CD4-positive, alpha-beta T cell treated with Interferon gamma for 1 hour (primary cell): Measurements from ENCODE around the gene SH2B2.
"Not testable (repeated sequence)": the region's sequence is repeated elsewhere in the genome, so short reads cannot be mapped to it uniquely, and the experiment has no call there.

Experiments
- DNase-seq: peaks from one replicate; pipeline ENCODE4 v3.0.0-alpha.2; 2020

SH2B2 gene

DNA sequence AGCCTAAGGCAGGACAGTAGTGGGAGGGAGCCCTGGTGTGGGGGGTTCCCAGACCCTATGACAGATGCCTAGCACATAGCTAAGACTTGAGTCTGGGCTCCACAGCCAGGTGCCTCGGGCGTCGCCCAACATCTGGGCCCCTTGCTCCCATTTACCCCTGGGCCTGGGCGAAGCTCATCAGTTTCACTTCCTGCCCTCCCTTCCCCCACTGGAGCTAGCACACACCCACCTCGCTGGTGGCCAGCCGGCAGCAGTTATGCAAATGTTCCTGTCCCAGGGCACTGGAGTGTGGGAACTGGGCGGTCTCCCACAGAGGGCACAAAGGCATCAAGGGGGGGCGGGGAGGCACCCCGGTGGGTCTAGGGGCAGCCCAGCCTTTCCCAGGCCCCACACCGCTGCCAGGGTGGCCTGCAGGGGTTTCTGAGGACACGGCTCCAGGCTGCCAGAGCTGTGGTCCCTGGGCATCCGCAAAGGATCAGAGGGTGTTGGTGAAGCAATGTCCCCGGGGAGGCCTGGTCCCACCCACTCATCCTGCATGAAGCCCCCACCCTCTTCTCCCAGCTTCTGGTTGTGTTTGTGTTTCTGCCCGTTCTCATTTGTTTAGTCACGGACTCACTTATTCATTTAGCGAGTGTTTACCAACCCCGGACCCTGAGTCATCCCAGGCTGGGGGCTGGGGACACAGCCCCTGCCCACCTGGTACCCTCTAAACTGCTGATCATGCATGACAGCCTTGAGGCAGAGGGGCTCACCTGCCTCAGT, 20.4 kb downstream of the SH2B2 start:
- peak; percentile 84 for DNase-seq

DNA sequence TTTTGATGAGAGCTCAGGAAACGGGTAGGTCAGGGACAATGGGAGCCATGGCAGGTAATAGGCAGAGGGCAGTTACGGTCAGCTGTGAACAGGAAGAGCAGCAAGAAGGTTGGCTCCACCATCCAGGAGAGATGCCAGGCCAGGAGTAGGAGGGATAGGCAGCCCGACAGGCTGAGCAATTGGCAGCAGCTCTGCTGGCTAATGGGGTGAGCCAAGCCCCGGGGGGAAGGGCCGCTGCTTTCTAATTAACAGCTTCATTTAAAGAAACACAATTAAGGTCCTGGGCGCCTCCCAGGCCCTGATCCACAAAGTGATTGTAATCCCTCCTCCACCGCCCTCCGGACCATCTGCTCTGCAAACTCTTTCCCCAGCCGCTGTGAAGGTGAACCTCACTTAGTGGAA, 23.7 kb downstream of the SH2B2 start:
- no peak for DNase-seq

DNA sequence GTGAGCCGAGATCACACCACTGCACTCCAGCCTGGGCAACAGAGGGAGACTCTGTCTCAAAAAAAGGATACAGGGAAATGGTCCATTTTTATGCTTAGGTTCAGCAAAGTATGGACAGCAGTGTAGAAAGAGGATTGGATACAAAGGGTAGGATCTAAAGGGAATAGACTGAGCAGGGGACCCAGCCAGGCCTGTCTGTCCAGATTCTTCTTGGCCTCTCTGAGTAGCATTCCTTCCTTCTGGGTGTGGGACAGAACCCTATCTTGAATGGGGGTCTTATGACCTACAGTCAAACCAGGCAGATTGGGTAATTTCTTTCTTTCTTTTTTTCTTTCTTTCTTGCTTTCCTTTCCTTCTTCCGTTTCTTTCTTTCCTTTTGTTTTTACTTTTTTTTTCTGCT, 25.6 kb downstream of the SH2B2 start:
- DNase-seq = no peak

DNA sequence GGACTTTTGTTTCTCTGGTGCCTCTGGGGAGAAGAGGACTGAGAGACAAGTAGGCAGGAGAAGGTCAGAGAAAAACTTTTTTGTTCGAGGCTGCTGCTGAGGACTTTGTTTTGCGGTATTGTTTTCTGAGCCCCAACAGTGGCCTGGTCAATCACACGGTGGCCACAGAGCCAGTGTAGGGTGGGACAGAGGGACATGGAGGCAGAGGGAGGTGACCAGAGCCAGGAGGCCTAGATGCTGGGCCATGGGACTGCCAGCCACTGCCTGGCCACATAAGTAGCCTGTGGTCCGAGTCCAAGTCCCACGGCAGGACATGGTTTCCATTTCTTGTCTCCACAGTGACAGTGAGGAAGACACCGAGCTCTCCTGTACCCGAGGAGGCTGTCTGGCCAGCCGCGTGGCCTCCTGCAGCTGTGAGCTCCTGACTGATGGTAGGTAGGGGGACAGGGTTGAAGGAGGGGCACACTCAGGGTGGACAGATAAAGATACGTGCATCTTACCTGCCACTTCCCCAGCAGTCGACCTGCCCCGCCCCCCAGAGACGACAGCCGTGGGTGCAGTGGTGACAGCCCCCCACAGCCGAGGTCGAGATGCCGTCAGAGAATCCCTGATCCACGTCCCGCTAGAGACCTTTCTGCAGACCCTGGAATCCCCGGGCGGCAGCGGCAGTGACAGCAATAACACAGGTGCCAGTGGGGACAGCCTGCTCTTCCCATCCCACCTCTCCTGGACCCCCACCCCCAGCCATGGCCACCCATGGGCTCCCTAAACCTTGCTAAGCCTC, 27.5 kb downstream of the SH2B2 start:
- DNase-seq = no peak

DNA sequence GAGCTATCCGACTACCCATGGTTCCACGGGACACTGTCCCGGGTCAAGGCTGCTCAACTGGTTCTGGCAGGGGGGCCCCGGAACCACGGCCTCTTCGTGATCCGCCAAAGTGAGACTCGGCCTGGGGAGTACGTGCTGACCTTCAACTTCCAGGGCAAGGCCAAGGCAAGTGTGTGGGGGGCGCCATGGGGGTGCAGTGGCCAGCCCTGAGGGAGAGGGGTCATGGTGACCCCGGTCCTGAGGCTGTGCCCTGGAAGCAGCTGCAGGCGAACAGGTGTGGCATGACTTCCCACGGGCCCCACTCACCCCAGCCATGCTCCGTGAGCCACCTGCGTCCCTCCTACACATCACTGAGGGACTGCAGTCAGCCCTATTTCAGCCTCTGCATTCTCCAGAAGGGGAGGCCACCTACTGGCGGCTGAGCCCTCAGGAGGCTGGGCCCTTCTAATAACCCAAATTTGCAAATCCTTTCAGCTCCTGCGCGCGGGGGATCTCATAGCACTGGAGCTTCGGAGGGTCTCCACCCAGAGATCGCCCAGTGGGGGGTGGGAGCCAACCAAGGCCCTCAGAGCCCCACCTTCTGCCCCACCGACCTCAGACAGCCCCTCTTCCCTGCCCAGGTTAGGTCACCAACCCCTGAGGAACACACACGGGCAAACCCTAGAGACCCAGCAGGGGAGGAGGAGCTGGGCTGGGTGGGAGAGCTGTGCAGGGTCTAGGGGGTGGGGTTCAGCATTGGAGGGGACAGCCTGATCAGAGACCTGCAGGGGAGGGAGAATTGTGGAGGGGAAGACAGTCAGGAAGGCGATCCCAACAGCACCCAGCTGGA, 30.8 kb downstream of the SH2B2 start:
- no peak for DNase-seq

DNA sequence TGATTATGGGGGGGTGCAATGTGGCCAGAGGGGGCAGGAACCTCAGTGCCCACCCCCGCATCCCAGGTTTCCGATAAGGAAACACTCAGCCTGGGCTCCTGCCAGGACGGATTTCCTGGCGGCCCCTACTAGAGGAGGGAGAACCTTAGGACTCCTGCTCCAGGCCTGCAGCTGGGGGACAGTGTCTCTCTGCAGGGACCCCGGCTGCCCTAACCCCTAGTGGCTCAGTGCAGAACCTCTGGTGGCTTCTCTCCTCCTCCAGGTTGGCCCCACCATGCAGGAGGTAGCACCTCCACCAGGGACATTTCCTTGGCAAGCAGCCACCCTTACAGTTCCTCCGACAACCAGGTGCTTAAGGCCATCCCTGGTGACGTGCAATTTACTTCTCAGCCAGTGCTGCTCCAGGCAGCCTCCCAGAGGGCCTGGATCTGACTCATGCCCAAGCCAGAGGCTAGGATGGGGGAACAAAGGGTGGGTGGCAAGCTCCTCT, 31.9 kb downstream of the SH2B2 start:
- DNase-seq = no peak

DNA sequence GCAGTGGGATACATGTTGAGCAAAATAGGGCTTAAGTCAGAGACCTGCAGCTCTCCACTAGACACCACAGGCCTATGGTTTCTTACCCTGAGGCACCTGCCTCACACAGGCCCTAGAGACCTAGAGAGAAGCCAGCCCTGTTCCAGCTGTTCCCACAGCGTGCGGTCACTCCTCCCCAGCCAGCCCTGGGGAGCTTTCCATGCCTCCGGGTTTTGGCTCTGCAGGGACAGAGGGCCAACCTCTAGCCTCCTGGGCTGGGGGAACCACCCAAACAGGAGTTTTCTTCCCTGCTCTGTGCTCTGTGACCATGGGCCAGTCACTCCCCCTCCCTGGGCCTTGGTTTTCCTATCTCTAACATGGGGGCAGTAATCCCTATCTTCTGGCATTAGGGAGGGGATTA, 33.0 kb downstream of the SH2B2 start:
- DNase-seq = no peak

DNA sequence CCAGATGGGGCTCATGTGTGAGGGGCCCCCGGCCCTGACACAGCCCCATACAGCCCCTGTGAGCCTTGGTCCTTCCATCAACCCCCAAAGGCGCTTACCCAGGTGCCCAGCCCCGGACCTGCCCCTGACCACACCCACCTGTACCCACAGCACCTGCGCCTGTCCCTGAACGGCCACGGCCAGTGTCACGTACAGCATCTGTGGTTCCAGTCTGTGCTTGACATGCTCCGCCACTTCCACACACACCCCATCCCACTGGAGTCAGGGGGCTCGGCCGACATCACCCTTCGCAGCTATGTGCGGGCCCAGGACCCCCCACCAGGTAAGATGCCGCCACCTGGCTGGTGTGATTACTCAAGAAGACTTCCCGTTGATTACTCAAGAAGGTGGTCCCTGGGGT, 33.5 kb downstream of the SH2B2 start:
- DNase-seq = no peak

DNA sequence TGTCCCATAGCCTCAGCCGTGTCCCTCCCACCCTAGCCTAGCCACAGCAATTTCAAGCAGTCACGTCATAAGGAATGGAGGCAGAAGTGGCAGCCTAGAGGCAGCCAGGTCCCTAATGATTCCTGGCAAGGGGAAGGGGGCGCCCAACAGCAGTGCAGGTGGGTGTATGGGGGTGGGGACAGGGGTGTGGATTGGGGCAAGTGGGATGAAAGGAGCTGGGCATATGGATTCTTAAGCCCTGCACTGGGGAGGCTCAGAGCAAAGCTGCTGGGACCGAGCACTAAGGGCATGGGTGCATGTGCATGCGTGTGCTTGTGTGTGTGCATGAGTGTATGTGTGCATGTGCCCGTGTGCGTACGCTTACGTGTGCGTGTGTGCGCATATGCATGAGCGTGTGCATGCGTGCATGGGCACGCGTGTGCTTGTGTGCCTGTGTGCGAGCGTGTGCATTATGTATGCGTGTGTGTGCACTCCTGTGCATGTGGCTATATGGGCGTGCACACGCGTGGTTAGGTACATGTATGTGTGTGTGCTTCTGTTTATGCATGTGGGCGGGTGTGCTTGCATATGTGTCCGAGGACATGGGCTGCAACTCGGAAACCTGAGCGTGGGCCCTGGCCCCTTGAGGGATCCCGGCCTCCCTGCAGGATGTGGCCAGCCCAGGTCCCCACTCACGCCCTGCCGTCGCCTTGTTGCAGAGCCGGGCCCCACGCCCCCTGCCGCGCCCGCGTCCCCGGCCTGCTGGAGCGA, 34.1 kb downstream of the SH2B2 start:
- DNase-seq = no peak

DNA sequence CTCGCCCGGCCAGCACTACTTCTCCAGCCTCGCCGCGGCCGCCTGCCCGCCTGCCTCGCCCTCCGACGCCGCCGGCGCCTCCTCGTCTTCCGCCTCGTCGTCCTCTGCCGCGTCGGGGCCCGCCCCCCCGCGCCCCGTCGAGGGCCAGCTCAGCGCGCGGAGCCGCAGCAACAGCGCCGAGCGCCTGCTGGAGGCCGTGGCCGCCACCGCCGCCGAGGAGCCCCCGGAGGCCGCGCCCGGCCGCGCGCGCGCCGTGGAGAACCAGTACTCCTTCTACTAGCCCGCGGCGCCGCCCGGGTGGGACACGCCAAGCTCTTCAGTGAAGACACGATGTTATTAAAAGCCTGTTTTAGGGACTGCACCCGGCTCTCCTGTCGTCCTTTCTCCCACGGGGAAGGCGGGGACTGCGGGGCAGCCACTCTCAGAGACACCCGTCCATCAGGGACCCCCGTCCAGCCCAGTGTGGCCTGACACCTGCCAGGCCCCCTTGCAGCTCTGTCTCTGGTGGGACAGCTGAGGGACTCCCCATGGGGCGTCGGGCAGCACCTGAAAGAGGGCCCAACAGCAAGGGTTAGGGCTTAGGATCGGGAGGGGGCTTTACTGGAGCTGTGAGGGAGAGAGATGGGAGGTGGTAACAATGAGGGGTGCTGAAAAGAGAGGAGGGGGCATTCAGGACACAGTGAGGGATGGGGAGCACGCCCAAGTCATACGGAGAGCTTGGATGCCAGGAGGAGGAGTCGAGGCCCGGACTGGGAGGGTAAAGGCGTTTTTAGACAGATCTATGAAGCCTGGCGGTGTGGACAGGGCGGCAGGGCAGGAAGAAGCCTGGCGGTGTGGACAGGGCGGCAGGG, 34.9 kb downstream of the SH2B2 start:
- no peak for DNase-seq

DNA sequence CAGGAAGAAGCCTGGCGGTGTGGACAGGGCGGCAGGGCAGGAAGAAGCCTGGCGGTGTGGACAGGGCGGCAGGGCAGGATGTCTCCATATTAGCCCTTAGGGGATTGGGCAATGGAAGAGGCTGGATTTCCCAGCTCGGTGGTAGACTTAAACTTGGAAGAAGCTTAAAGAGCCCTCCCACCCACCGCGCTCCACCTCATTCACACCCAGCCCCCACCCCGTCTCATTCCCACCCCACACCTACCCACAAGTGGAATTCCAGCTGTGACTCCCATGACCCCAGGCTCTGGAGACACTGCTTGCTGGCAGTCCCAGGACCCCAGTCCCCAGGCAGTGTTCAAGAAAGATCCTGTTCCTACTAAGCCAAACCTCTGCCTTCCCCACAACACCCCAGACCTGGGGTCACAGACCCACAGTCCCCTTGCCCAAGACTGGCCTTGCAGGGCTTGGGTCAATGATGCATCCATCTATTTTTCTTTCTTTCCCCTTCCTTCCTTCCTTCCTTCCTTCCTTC, 35.6 kb downstream of the SH2B2 start:
- DNase-seq = no peak

DNA sequence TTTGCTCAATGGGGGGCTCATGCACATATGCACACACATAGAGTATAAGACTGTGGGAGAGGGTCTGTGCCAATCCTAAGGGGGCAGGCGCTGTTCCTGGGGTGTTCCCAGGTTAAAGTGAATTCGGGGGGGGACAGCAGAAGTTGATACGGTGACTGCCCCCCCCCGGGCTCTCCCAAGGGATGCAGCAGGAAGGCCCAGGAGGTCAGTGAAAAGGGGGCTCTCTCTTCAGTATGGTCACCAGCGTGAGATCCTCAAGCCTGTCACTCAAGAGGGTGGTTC, 37.2 kb downstream of the SH2B2 start:
- no peak for DNase-seq

DNA sequence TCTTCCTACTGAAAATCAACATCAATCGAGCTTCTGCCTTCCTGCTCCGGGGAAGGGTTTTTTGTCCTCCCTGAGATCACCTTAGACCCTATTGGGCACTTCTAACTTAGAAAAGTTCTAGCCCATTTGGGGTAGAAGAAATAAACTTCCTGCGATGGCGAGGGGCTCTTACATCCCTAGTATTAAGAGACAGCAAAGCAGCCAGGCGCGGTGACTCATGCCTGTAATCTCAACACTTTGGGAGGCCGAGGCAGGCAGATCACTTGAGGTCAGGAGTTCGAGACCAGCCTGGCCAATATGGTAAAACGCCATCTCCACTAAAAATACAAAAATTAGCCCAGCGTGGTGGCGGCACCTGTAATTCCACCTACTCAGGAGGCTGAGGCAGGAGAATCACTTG, 38.4 kb downstream of the SH2B2 start:
- DNase-seq = not testable (repeated sequence)

DNA sequence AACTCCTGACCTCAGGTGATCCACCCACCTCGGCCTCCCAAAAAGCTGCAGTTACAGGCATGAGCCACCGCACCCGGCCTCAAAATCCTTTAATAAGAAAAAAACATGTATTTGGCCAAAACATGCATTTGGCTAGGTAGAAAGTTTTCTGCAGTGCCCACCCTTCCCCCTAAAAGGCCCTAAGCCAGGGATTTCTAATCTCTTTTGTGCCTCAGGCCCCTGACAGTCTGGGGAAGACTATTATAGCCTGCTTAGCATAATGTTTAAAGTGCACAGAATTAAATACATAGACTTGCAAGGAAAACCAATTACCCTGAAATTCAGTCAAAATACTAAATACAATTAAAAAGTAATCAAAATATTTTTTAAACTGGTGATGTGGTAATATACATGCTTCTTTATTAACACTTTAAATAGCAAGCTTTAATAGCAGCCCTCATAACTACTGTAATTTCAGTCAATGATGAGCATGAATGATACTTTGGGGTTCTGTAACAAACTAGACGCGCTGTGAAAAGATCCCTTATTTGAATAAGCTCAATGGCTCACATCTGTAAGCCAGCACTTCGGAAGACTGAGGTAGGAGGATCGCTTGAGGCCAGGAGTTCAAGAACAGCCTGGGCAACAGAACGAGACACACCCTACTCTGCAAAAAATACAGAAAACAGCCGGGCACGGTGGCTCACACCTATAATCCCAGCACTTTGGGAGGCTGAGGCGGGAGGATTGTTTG, 39.7 kb downstream of the SH2B2 start:
- no peak for DNase-seq

DNA sequence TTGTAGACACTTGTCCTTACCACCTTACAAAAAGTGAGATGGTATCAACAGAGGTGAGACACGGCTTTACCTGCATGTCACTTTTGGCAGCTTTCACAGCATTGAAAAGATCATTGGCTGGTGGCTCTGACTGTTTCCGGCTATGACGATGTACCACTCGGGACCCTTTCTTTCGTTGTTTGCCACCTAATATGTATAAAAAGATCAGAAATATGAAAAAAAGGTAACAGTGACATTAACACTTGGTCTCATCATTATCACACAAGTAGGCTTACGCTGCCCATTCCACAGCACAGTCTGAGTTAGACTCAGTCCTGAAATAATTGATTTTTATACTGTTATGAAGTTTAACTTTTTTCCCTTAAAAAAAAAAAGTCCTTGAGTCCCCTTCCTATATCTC, 40.5 kb downstream of the SH2B2 start:
- DNase-seq = not testable (repeated sequence)

DNA sequence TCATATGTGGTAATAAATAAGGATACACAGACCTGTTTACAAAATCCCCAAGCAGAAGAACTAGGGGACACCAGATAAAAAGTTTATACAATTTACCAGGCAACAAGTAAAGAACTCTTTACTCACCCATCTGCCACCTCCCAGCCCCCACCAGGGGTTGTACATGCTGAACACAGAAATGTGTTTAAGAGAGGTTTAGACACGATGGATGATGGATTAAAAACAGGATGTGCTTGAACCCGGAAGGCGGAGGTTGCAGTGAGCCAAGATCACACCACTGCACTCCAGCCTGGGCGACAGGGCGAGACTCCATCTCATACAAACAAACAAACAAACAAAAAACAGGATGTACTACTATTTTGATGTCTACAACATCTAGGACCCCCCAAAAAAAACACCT, 42.2 kb downstream of the SH2B2 start:
- not testable (repeated sequence) for DNase-seq

DNA sequence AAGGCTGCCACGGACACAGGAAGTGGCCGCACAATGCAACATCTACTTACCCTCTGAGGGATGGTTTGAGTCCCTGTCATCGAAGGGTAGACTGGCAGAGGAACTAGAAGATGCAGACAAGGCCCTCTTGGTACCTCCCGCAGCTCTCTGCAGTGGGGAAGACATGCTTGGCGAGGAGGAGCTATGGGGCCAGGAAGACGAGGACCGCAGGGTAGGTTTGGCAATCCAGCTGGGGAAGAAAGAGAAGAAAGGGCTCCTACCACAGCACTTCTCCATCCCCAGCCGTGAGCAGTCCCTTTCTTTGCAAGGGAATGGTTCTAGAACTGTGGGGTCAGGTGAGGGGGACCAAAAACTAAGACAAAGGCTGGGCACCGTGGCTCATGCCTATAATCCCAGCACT, 42.7 kb downstream of the SH2B2 start:
- DNase-seq = not testable (repeated sequence)

DNA sequence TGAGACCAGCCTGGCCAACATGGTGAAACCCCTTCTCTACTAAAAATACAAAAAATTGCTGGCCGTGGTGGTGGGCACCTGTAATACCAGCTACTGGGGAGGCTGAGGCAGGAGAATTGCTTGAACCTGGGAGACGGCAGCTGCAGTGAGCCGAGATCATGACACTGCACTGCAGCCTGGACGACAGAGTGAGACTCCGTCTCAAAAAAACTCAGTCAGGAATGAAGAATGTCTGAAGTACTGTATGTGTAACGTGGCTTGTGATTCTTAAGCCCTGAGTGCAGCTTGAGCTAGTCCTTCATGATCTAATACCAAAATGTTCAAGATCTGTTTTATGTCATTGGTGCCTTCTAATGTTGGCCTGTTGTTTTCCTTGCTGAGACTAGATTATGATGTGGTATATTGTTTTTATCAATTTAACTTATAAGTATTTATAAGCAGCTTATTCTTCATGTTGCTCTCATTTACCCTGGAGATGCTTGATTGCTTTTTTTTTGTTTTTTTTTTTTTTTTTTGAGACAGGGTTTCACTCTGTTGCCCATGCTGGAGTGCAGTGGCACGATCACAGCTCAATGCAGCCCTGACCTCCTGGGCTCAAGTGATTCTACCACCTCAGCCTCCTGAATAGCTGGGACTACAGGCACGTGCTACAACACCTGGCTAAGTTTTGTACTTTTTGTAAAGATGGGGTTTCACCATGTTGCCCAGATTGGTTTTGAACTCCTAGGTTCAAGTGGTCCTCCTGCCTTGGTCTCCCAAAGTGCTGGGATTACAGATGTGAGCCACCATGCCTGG, 44.2 kb downstream of the SH2B2 start:
- not testable (repeated sequence) for DNase-seq

DNA sequence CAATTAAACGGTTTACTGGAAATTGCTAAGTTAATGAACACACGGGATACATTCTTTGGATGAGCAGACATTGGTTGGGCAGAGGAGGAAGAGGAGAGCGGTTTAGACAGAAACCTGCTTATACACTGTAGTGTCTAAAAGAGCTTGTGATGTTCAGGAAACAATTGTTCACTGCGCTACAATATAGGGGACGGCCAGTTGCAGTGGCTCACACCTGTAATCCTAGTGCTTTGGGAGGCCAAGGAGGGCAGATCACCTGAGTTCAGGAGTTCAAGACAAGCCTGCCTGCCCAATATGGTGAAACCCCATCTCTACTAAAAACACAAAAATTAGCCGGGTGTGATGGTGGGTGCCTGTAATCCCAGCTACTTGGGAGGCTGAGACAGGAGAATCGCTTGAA, 48.9 kb downstream of the SH2B2 start:
- not testable (repeated sequence) for DNase-seq

DNA sequence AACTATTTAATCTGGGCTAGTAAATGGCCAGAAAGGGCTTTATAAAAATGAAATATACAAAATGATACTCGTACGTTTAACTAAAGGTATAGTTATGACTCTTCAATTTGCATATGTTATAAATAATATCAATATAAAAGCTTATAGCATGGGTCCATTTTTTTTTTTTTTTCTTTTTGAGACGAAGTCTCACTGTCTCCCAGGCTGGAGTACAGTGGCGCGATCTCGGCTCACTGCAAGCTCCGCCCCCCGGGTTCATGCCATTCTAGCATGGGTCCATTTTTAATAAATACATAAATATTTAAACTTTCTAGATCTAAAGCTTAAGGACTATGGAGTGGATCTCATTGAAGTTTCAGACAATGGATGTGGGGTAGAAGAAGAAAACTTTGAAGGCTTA, 50.3 kb downstream of the SH2B2 start:
- DNase-seq = not testable (repeated sequence)
